Keratinocyte (primary cell): ENCODE results near the gene FAM193B. TPM values are rescaled to one million over a fixed set of nuclear protein-coding genes. Genes with fewer than 3 reads are reported as not detected.

Source experiments
- DNase-seq: peaks from one replicate; pipeline ENCODE4 v3.0.0-alpha.2; 2011; ENCODE audit warnings: low read depth, missing footprints, low spot score
- FAIRE-seq: peaks from 2 replicates; lab custom pipeline; 2011; peaks lifted over from hg19 to GRCh38; lab: Jason Lieb, UNC
- H2AFZ ChIP-seq: 2 replicates; pipeline ENCODE4 v1.6.0; 2012; ENCODE audit warnings: low read length, control low read depth, inconsistent platforms; ENCODE audit not compliant: control insufficient read depth
- H3K27ac ChIP-seq: 2 replicates; pipeline ENCODE4 v1.5.1; 2011; ENCODE audit warnings: low read length; ENCODE audit not compliant: control insufficient read depth, insufficient read depth
- H3K27me3 ChIP-seq: 3 replicates; pipeline ENCODE4 v1.6.0; 2011; ENCODE audit warnings: low read length; ENCODE audit not compliant: control insufficient read depth, insufficient read depth; ENCODE audit errors: extremely low read depth
- H3K36me3 ChIP-seq, 2 experiments: 2 replicates in 1 of 2; 3 replicates in 1 of 2; pipeline ENCODE4 v1.5.1; 2011; ENCODE audit warnings: low read length in 2 of 2, mild to moderate bottlenecking in 1 of 2; ENCODE audit not compliant: control insufficient read depth in 2 of 2, insufficient read depth in 2 of 2; ENCODE audit errors: extremely low read depth in 1 of 2
- H3K4me1 ChIP-seq: 3 replicates; pipeline ENCODE4 v1.5.1; 2011; ENCODE audit warnings: low read length; ENCODE audit not compliant: control insufficient read depth, insufficient read depth; ENCODE audit errors: extremely low read depth
- H3K4me2 ChIP-seq: 3 replicates; pipeline ENCODE4 v1.6.0; 2011; ENCODE audit warnings: low read depth, low read length; ENCODE audit not compliant: control insufficient read depth, insufficient read depth; ENCODE audit errors: extremely low read depth
- H3K4me3 ChIP-seq, 3 experiments: fragments of 200-600 bp in 1 of 3; sonication (generic) in 1 of 3; 2 replicates in 2 of 3; 3 replicates in 1 of 3; pipeline ENCODE4 v1.5.1; 2011 to 2016; ENCODE audit warnings: low read length in 3 of 3, mild to moderate bottlenecking in 3 of 3, control low read depth in 2 of 3, inconsistent platforms in 1 of 3, low read depth in 1 of 3, mixed read lengths in 1 of 3, mixed run types in 1 of 3, moderate library complexity in 1 of 3; ENCODE audit not compliant: control insufficient read depth in 2 of 3, insufficient read depth in 2 of 3; ENCODE audit errors: extremely low read depth in 1 of 3
- H3K79me2 ChIP-seq: 2 replicates; pipeline ENCODE4 v1.6.0; 2012; ENCODE audit warnings: low read length; ENCODE audit not compliant: control insufficient read depth, insufficient read depth
- H3K9ac ChIP-seq: 3 replicates; pipeline ENCODE4 v1.6.0; 2011; ENCODE audit warnings: low read length; ENCODE audit not compliant: control insufficient read depth, insufficient read depth; ENCODE audit errors: extremely low read depth
- H3K9me1 ChIP-seq: 3 replicates; pipeline ENCODE4 v1.6.0; 2011; ENCODE audit warnings: low read length; ENCODE audit not compliant: control insufficient read depth, insufficient read depth; ENCODE audit errors: extremely low read depth
- H3K9me3 ChIP-seq: 2 replicates; pipeline ENCODE4 v1.5.1; 2012; ENCODE audit warnings: low read depth, low read length; ENCODE audit not compliant: control insufficient read depth
- H4K20me1 ChIP-seq: 3 replicates; pipeline ENCODE4 v1.6.0; 2011; ENCODE audit warnings: low read length; ENCODE audit not compliant: control insufficient read depth, insufficient read depth; ENCODE audit errors: extremely low read depth
- CTCF ChIP-seq, 3 experiments: IDR thresholded peaks in 1 of 3; conservative IDR thresholded peaks in 1 of 3; optimal IDR thresholded peaks in 1 of 3; 2 replicates in 2 of 3; 3 replicates in 1 of 3; pipeline versions ENCODE3 to v1.5.1; 2011; ENCODE audit warnings: low read length in 3 of 3, mild to moderate bottlenecking in 3 of 3, moderate library complexity in 2 of 3, control low read depth in 1 of 3, inconsistent platforms in 1 of 3; ENCODE audit not compliant: insufficient read depth in 2 of 3; ENCODE audit errors: extremely low read depth in 1 of 3
- EZH2 ChIP-seq: IDR thresholded peaks from one replicate; pipeline ENCODE4 v1.6.1; 2012; ENCODE audit warnings: inconsistent platforms, mild to moderate bottlenecking, low read length, moderate library complexity
- dilution Hi-C: fragments of 300-500 bp; cut with MboI; formaldehyde crosslinking; loops from one replicate; pipeline ENCODE4 v1.7.0; 2020; ENCODE audit warnings: low sequenced_read_pairs; ENCODE audit not compliant: extremely low pct_ligation_motif_present
- polyA plus RNA-seq, 5 experiments: library from polyadenylated mRNA; depleted of rRNA in 3 of 5; stranded (reverse) in 3 of 5; stranded (forward) in 1 of 5; unstranded in 1 of 5; fragments of >200 nt; gene quantifications; 1 replicate in 1 of 5; 2 replicates in 3 of 5; 3 replicates in 1 of 5; pipeline versions ENCODE4 v1.2.1 to v1.2.3, GENCODE V29; 2011 to 2012; ENCODE audit warnings: missing spikeins in 2 of 5, low read depth in 1 of 5, low replicate concordance in 1 of 5

FAM193B gene
- polyA plus RNA-seq, 1 donor (not counting 4 experiments of a cell fraction or from before 2014, with no cell fraction given): 27.5 TPM

- FAIRE-seq: no peak
- no peaks in the 10 kb centered on the region for H3K27me3 ChIP-seq
- peaks cover 57% of the 10 kb centered on the region for H3K79me2 ChIP-seq
These were observed 1.4 kb downstream of the FAM193B start for GRCh38 chr5:177552839-177553455.

GRCh38 chr5:177550122-177550521 lies 4.2 kb downstream of the FAM193B start:
- no peak for FAIRE-seq

More at GRCh38 chr5:177552839-177553455, 1.4 kb downstream of the FAM193B start:
- no peaks in the 10 kb centered on the region for H4K20me1 ChIP-seq
- dilution Hi-C loops: no loop called here
- peaks cover 9 to 11% of the 10 kb centered on the region in 2 experiments for H3K36me3 ChIP-seq
- no peak for TF ChIP-seq EZH2
- peak; percentile 7 to 21 (median 18) for TF ChIP-seq CTCF (optimal IDR thresholded peaks at IDR 0.05 in 1 of 3, IDR thresholded peaks at IDR 0.05 in 1 of 3, conservative IDR thresholded peaks at IDR 0.05 in 1 of 3; ENCODE audit: extremely low read depth in 1 of 3, insufficient read depth in 2 of 3, low read length in 3 of 3)
- H3K27ac ChIP-seq: peak overlapping the region; percentile 44
- no peak overlapping the region for H2AFZ ChIP-seq
- no peak for DNase-seq
- H3K4me2 ChIP-seq: peak overlapping the region; percentile 91
- peaks cover 24% of the 10 kb centered on the region for H3K4me1 ChIP-seq
- H3K9me3 ChIP-seq: no peaks in the 10 kb centered on the region
- peak overlapping the region; percentile 80 to 92 (median 88) for H3K4me3 ChIP-seq
- H3K9me1 ChIP-seq: peaks cover 3% of the 10 kb centered on the region
- peak overlapping the region; percentile 76 for H3K9ac ChIP-seq

More at GRCh38 chr5:177550122-177550521, 4.2 kb downstream of the FAM193B start:
- Histone ChIP-seq H3K4me3 (no peak overlapping the region), H3K9ac (no peak overlapping the region), H3K9me3 (no peaks in the 10 kb centered on the region), H3K4me2 (no peak overlapping the region), H3K27ac (no peak overlapping the region), H3K36me3 (peaks cover 9 to 11% of the 10 kb centered on the region in 2 experiments), H3K9me1 (peaks cover 4% of the 10 kb centered on the region), H3K4me1 (peaks cover 37% of the 10 kb centered on the region), H3K79me2 (peaks cover 69% of the 10 kb centered on the region), H4K20me1 (peaks cover 13% of the 10 kb centered on the region), H2AFZ (no peak overlapping the region), H3K27me3 (no peaks in the 10 kb centered on the region)
- DNase-seq: no peak
- no peak for TF ChIP-seq CTCF (optimal IDR thresholded peaks at IDR 0.05 in 1 of 3, IDR thresholded peaks at IDR 0.05 in 1 of 3, conservative IDR thresholded peaks at IDR 0.05 in 1 of 3; ENCODE audit: extremely low read depth in 1 of 3, insufficient read depth in 2 of 3, low read length in 3 of 3)
- dilution Hi-C loops: no loop called here
